Measurements from ENCODE around the gene YIPF2.

GRCh38 chr19:10881403-10882107 is 46.9 kb downstream of the YIPF2 start:
- TF ChIP-seq, protein P1, sequence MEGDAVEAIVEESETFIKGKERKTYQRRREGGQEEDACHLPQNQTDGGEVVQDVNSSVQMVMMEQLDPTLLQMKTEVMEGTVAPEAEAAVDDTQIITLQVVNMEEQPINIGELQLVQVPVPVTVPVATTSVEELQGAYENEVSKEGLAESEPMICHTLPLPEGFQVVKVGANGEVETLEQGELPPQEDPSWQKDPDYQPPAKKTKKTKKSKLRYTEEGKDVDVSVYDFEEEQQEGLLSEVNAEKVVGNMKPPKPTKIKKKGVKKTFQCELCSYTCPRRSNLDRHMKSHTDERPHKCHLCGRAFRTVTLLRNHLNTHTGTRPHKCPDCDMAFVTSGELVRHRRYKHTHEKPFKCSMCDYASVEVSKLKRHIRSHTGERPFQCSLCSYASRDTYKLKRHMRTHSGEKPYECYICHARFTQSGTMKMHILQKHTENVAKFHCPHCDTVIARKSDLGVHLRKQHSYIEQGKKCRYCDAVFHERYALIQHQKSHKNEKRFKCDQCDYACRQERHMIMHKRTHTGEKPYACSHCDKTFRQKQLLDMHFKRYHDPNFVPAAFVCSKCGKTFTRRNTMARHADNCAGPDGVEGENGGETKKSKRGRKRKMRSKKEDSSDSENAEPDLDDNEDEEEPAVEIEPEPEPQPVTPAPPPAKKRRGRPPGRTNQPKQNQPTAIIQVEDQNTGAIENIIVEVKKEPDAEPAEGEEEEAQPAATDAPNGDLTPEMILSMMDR (IDR thresholded peaks at IDR 0.05) = no peak
- no peak for TF ChIP-seq ZFX (IDR thresholded peaks at IDR 0.05; ENCODE audit: borderline replicate concordance)

All from 22Rv1 (cell line).